HCT116 (cell line): ENCODE results near the gene EFS. TPM values are rescaled to one million over a fixed set of nuclear protein-coding genes. Genes with fewer than 3 reads are reported as not detected.

Experiments
- ATAC-seq: fragments of 200-7000 bp; cut with Tn5 transposase; 2 replicates; pipeline ENCODE4 v1.9.1; 2020; ENCODE audit warnings: mild to moderate bottlenecking, moderate library complexity
- BruUV-seq: library from RNA; stranded (reverse); fragments of 400-500 nt; replicated peaks from 2 replicates; lab custom pipeline; 2021; lab: Mats Ljungman, UMichigan
- CTCF ChIA-PET: fragments of 300-600 bp; sonication (Branson Sonifier 250); formaldehyde crosslinking; loops from one replicate; lab custom pipeline; 2021; ENCODE audit warnings: antibody characterized with exemption; lab: Charles Lee
- POLR2A ChIA-PET: fragments of 300-600, 350-600 bp; sonication (Branson Sonifier 250); formaldehyde crosslinking; loops from one replicate; lab custom pipeline; 2021; ENCODE audit warnings: antibody characterized with exemption; lab: Charles Lee
- RAD21 ChIA-PET, 2 experiments: fragments of 300-600 bp; sonication (Branson Sonifier 250); formaldehyde crosslinking; loops; one replicate each; lab custom pipeline; 2023; ENCODE audit warnings: low total read pairs in 2 of 2; ENCODE audit not compliant: uncharacterized antibody in 2 of 2, unreplicated experiment in 2 of 2, low non-redundant PET in 1 of 2; lab: Charles Lee
- DNase-seq: peaks from one replicate; pipeline ENCODE4 v3.0.0-alpha.2; 2010; ENCODE audit warnings: low read depth, low spot score
- H2AFZ ChIP-seq: fragments of 200-600 bp; shearing (Covaris generic), sonication (generic); 2 replicates; pipeline ENCODE4 v1.6.1; 2017; ENCODE audit warnings: low read depth, mixed run types, mixed read lengths, antibody characterized with exemption, low read length; ENCODE audit not compliant: poor library complexity, severe bottlenecking
- H3K27ac ChIP-seq: 2 replicates; pipeline ENCODE4 v1.5.1; 2012; ENCODE audit warnings: low read depth, low read length
- H3K27me3 ChIP-seq: fragments of 200-600 bp; sonication (generic); 2 replicates; pipeline ENCODE4 v1.6.1; 2016; ENCODE audit warnings: mixed run types, low read length, mixed read lengths; ENCODE audit not compliant: insufficient read depth
- H3K36me3 ChIP-seq, 2 experiments: fragments of 200-500 bp in 1 of 2; fragments of 200-600 bp in 1 of 2; sonication (Bioruptor generic) in 1 of 2; sonication (generic) in 1 of 2; 2 replicates each; pipeline versions ENCODE4 v1.5.1 to v1.6.1; 2014 to 2016; ENCODE audit warnings: low read length in 2 of 2, inconsistent platforms in 1 of 2, mixed read lengths in 1 of 2, mixed run types in 1 of 2; ENCODE audit not compliant: insufficient read depth in 2 of 2, control insufficient read depth in 1 of 2
- H3K4me1 ChIP-seq, 2 experiments: fragments of 200-600 bp in 1 of 2; sonication (generic) in 1 of 2; 2 replicates each; pipeline versions ENCODE4 v1.5.1 to v1.6.1; 2012 to 2017; ENCODE audit warnings: low read length in 2 of 2, inconsistent platforms in 1 of 2, mild to moderate bottlenecking in 1 of 2, mixed read lengths in 1 of 2, mixed run types in 1 of 2, moderate library complexity in 1 of 2; ENCODE audit not compliant: insufficient read depth in 2 of 2, control insufficient read depth in 1 of 2
- H3K4me2 ChIP-seq: fragments of 200-600 bp; sonication (generic); 2 replicates; pipeline ENCODE4 v1.6.1; 2017; ENCODE audit warnings: mixed run types, low read length, mixed read lengths
- H3K4me3 ChIP-seq, 2 experiments: fragments of 200-600 bp in 1 of 2; sonication (generic) in 1 of 2; replicated peaks in 1 of 2; 2 replicates each; pipeline ENCODE4 v1.5.1; 2011 to 2016; ENCODE audit warnings: low read length in 2 of 2, control low read depth in 1 of 2, low read depth in 1 of 2, mild to moderate bottlenecking in 1 of 2, mixed read lengths in 1 of 2, mixed run types in 1 of 2
- H3K79me2 ChIP-seq: fragments of 200-600 bp; sonication (generic); 2 replicates; pipeline ENCODE4 v1.6.1; 2017; ENCODE audit warnings: mild to moderate bottlenecking, mixed run types, low read length, moderate library complexity, mixed read lengths; ENCODE audit not compliant: insufficient read depth
- H3K9ac ChIP-seq: fragments of 200-600 bp; sonication (generic); 2 replicates; pipeline ENCODE4 v1.6.1; 2016; ENCODE audit warnings: low read length, mixed read lengths
- H3K9me2 ChIP-seq: fragments of 200-600 bp; sonication (generic), shearing (Covaris generic); 2 replicates; pipeline ENCODE4 v1.6.1; 2017; ENCODE audit warnings: mixed run types, mild to moderate bottlenecking, moderate library complexity; ENCODE audit not compliant: insufficient read depth
- H3K9me3 ChIP-seq, 2 experiments: fragments of 200-500 bp in 1 of 2; fragments of 200-600 bp in 1 of 2; sonication (Bioruptor generic) in 1 of 2; sonication (generic) in 1 of 2; 2 replicates each; pipeline ENCODE4 v1.6.1; 2014 to 2017; ENCODE audit warnings: low read length in 2 of 2, mixed read lengths in 2 of 2, inconsistent platforms in 1 of 2, low read depth in 1 of 2, mild to moderate bottlenecking in 1 of 2, mixed run types in 1 of 2, moderate library complexity in 1 of 2; ENCODE audit not compliant: control insufficient read depth in 1 of 2, insufficient read depth in 1 of 2
- H4K20me1 ChIP-seq: fragments of 200-600 bp; sonication (generic), shearing (Covaris generic); 2 replicates; pipeline ENCODE4 v1.6.1; 2017; ENCODE audit warnings: mixed run types, mild to moderate bottlenecking, moderate library complexity; ENCODE audit not compliant: insufficient read depth
- ATF3 ChIP-seq: IDR thresholded peaks from 2 replicates; pipeline ENCODE4 v1.6.1; 2012
- CTCF ChIP-seq, 3 experiments: fragments of 200-600 bp in 1 of 3; sonication (generic) in 1 of 3; IDR thresholded peaks in 2 of 3; conservative IDR thresholded peaks in 1 of 3; 2 replicates each; pipeline ENCODE4 v1.5.1; 2012 to 2017; ENCODE audit warnings: low read depth in 2 of 3, low read length in 2 of 3, antibody characterized with exemption in 1 of 3, borderline replicate concordance in 1 of 3, control low read depth in 1 of 3, mild to moderate bottlenecking in 1 of 3, mixed read lengths in 1 of 3, mixed run types in 1 of 3, moderate library complexity in 1 of 3; ENCODE audit not compliant: insufficient read depth in 1 of 3
- ZBTB33 ChIP-seq: IDR thresholded peaks from 2 replicates; pipeline ENCODE4 v1.6.1; 2011; ENCODE audit warnings: mild to moderate bottlenecking, low read length, moderate library complexity; ENCODE audit not compliant: insufficient replicate concordance; ENCODE audit errors: extremely low read depth
- intact Hi-C: fragments of 100-400 bp; cut with micrococcal nuclease; formaldehyde crosslinking; loops from 2 replicates; pipeline ENCODE4 v1.10.0; 2022
- total RNA-seq: library from RNA; stranded (reverse); gene quantifications from one replicate; pipeline ENCODE4 v1.2.1, GENCODE V29; 2021; ENCODE audit not compliant: unreplicated experiment
- TF ChIP-seq, protein P1 (sequence below): IDR thresholded peaks from 2 replicates; pipeline ENCODE4 v1.6.1; 2012; ENCODE audit warnings: low read depth

The EFS gene
- total RNA-seq, 1 experiment from 2014 or later, result 0.10 TPM

DNA sequence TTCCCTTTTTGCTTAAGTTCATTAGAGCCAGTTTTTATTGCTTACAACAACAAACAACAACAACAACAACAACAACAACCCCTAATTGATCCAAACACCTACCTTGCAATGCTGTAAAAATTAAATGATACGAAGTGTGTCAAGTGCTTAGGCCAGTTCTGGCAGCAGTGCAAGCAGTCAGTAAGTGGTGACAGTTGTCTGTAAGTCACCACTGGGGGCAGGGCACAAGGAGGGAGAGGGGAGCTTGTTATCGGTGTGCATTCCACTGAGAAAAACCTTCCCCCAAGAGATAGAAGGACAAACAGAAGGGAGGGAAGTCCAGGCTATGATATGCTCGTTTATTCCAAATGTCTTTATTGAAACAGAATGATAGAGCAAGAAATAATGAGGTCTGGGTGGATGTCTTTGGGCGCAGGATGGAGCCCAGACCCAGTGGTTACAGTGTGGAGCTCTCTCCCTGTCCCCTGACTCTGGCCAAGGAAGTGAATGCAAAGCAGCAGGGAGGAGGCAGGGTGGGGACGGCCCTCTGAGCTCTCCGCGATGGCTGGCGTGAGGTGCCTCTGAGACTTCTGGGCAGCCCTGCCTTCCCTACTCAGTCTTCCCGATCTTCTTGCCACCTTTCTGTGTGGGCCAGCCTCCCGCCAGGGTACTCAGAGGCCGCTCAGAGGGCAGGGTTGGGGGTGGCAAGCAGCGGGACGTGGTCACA, 18.8 kb downstream of the EFS start (continued):
- TF ChIP-seq, protein P1, sequence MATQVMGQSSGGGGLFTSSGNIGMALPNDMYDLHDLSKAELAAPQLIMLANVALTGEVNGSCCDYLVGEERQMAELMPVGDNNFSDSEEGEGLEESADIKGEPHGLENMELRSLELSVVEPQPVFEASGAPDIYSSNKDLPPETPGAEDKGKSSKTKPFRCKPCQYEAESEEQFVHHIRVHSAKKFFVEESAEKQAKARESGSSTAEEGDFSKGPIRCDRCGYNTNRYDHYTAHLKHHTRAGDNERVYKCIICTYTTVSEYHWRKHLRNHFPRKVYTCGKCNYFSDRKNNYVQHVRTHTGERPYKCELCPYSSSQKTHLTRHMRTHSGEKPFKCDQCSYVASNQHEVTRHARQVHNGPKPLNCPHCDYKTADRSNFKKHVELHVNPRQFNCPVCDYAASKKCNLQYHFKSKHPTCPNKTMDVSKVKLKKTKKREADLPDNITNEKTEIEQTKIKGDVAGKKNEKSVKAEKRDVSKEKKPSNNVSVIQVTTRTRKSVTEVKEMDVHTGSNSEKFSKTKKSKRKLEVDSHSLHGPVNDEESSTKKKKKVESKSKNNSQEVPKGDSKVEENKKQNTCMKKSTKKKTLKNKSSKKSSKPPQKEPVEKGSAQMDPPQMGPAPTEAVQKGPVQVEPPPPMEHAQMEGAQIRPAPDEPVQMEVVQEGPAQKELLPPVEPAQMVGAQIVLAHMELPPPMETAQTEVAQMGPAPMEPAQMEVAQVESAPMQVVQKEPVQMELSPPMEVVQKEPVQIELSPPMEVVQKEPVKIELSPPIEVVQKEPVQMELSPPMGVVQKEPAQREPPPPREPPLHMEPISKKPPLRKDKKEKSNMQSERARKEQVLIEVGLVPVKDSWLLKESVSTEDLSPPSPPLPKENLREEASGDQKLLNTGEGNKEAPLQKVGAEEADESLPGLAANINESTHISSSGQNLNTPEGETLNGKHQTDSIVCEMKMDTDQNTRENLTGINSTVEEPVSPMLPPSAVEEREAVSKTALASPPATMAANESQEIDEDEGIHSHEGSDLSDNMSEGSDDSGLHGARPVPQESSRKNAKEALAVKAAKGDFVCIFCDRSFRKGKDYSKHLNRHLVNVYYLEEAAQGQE, result no peak
- no peak for TF ChIP-seq ATF3
- TF ChIP-seq, all 23 proteins: peak for 0

GRCh38 chr14:23344481-23344880, 20.5 kb downstream of the EFS start:
- Histone ChIP-seq H3K4me1 (no peaks in the 10 kb centered on the region), H3K27me3 (no peaks in the 10 kb centered on the region), H2AFZ (no peak overlapping the region), H3K4me3 (no peak overlapping the region), H3K27ac (no peak overlapping the region), H3K9me2 (no peaks in the 10 kb centered on the region), H3K9me3 (peaks cover 12 to 13% of the 10 kb centered on the region in 2 experiments; a peak in 2 of 4 replicates), H3K36me3 (no peaks in the 10 kb centered on the region), H3K4me2 (no peak overlapping the region), H3K79me2 (no peaks in the 10 kb centered on the region), H4K20me1 (no peaks in the 10 kb centered on the region), H3K9ac (no peak overlapping the region)
- ChIA-PET CTCF (interaction anchor here (2.0 kb wide), 1 partner anchor 16 kb away, joined by 8 read pairs; no protein-coding TSS in a partner anchor), RAD21 (no interaction called here), POLR2A (no interaction called here)
- no peak for DNase-seq
- no TSS peak for BruUV-seq
- no peak for ATAC-seq
- TF ChIP-seq CTCF (IDR thresholded peaks at IDR 0.05 in 2 of 3, conservative IDR thresholded peaks at IDR 0.05 in 1 of 3; ENCODE audit: borderline replicate concordance in 1 of 3, insufficient read depth in 1 of 3, low read depth in 2 of 3, low read length in 2 of 3) (0 out of 6 replicates have a peak, but pooled peaks of 1 of the 3 experiments have one; percentile 12), ZBTB33 (no peak)
- intact Hi-C loops, result no loop called here
